ENCODE data around the gene DRD3.

DNA sequence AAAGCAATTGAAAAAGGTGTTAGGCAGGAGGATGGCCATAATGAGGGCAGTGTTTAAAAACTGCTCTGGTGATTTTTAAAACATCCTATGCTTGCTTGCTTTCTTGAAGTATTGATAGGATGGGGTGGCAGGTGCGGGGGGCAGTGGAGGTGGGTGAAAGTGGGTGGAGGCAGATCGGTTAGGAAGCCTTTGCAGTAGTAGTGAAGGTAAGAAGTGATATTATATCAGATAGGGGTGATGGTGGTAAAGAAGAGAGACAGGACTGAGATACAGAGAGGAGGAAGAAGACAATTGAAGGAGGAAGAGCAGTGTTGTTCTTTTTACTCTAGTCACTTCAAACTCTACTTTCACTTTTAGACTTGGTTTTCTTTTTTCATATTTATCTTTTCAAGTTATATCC is 47.5 kb upstream of the DRD3 start:
- no peak for TF ChIP-seq EZH2 (IDR thresholded peaks at IDR 0.05)
- TF ChIP-seq, protein P1, sequence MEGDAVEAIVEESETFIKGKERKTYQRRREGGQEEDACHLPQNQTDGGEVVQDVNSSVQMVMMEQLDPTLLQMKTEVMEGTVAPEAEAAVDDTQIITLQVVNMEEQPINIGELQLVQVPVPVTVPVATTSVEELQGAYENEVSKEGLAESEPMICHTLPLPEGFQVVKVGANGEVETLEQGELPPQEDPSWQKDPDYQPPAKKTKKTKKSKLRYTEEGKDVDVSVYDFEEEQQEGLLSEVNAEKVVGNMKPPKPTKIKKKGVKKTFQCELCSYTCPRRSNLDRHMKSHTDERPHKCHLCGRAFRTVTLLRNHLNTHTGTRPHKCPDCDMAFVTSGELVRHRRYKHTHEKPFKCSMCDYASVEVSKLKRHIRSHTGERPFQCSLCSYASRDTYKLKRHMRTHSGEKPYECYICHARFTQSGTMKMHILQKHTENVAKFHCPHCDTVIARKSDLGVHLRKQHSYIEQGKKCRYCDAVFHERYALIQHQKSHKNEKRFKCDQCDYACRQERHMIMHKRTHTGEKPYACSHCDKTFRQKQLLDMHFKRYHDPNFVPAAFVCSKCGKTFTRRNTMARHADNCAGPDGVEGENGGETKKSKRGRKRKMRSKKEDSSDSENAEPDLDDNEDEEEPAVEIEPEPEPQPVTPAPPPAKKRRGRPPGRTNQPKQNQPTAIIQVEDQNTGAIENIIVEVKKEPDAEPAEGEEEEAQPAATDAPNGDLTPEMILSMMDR (IDR thresholded peaks at IDR 0.05), result no peak
- no peak for TF ChIP-seq EZH2phosphoT487 (IDR thresholded peaks at IDR 0.05)

Data from neural progenitor cell (in vitro differentiated cells).